H4 (cell line): Measurements from ENCODE around the gene RAD54L. TPM values are rescaled to one million over a fixed set of nuclear protein-coding genes. Genes with fewer than 3 reads are reported as not detected.
A peak's percentile ranks its signal among the peaks of the same experiment; 100 is the strongest.
"Not testable (repeated sequence)": the region's sequence is repeated elsewhere in the genome, so short reads cannot be mapped to it uniquely, and the experiment has no call there.

Source experiments
- DNase-seq: peaks from one replicate; pipeline ENCODE4 v3.0.0-alpha.2; 2015; ENCODE audit warnings: low spot score
- total RNA-seq: library from RNA; depleted of rRNA; stranded (reverse); fragments of >200 nt; shearing (Covaris generic); gene quantifications from 2 replicates; pipeline ENCODE4 v1.2.3, GENCODE V29; 2014

Gene RAD54L
- total RNA-seq, 1 experiment from 2014 or later, result 14.4 TPM

DNA sequence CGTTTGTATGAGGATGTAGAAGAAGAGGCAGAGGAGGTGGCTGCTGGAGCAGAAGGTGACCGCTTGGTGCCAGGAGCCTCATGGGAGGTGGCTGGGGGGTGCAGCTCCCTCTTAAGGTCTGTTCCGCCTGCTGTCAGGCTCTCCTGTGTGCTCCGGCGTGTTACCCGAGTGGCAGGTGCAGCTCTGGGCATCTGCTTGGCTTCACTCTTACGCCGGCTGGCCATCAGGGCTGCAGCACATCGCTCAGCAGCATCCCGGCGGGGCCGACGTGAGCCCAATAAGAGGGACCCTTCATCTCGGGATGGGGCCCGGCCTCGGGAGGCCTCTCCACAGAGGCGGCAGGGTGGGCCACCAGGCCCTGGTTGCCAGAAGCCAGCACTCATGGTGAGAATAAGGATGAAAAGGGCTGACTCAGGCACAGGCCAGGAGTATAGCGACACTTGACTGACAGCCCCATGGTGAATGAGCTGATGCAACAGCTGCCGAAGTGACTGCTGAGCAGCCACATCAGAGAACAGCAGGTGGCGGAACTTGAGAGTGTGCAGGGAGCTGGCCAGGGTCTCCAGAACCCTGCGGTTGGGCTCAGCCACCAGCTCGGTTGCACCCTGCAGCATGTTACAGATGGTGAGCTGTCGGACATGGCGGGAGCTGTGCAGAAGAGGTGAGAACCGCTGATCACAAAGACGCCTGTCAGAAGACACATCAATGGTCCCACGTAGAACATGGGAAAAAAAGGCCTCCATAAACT lies 38.3 kb downstream of the RAD54L start:
- no peak for DNase-seq

DNA sequence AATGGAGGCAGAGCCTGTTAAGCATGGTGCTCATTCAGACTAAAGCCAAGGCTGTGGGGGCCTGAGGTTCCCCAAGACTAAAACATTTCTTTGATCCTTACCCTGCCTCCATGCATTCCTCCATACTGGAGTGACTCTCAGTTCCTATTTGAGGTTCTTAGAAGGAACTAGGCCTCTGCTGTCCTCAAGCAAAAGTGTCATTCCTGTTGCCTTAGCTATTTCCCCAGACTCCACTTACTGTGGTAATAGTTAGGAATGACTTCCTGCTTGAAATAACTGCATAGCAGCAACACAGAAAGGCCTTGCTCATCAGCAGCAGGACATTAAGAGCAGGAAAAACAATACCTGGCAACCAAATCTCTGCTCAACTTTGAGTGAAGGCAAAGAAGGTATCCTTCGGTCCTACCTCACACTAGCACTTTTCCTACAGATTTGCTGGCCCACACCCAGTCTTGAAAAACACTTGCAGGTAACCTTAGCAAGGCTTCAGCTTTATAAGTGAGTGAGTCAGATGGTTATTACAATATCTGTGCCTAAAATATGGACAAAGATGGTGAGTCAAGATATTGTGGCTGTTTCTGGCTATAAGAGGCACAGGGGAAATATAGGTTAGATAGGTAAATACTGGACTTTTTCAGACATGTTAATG lies 41.0 kb downstream of the RAD54L start:
- DNase-seq, result no peak

DNA sequence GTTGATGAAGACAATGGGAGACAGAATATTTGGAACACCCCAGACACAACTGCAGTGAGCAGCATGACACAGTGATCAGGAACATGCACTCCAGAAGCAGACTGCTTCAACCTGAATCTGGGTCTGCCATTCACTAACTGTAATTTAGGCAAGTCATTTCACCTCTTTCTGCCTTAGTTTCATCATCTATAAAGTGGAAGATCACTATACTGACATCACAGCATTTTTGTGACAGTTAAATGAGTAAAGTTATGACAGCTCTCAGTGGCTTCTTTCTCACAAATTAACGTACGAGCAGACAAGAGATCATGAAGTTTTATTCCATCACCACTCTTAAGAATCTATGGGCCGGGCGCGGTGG lies 41.6 kb downstream of the RAD54L start:
- no peak for DNase-seq

DNA sequence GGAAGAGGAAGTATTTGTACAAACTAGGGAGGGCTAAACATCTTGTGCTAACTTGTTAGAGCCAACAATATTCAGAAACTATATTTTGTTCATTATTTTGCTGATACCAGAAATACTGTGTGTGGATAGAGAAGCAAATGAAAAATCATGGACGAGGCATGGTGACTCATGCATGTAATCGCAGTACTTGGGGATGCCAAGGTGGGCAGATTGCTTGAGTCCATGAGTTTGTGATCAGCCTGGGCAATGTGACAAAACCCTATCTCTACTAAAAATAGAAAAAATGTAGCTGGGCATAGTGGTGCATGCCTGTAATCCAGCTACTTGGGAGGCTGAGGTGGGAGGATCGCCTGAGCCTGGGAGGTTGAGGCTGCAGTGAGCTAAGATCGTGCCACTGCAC lies 42.4 kb downstream of the RAD54L start:
- DNase-seq, result no peak

DNA sequence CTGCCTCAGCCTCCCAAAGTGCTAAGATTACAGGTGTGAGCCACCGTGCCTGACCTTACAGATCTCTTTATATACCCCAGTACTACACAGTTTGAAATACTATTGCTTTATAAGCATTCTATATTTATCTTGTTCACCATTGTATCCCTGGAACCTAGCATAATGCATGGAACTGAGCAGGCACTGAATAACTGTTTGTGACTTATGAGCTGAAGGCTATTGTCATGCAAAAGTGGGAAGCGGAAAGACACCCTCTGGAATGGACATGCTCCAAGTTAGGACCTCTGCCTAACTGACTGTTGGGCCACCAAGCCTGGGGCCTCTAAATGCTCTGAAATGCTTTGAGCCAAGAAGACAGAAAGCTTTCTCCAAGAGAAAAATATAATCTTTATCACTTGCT lies 47.7 kb downstream of the RAD54L start:
- DNase-seq, result no peak

DNA sequence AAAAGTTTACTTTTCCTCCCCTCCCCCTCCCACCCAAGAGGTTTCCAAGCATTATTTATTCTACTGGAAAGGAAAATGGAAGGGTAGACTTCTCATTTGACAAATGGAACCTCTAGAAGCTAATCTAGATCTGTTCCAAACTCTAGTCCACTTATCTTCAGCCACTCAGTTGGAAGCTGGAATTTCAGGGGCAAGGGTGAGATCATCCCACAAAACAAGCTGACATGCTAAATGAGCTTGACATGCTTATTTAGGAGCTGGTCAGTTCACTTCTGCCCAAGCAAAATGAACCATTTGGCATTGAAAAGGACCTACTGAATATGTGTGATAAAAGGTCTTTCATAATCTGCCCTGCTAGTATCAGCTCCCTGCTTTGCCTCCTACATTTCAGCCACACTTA lies 50.8 kb downstream of the RAD54L start:
- DNase-seq, result no peak

DNA sequence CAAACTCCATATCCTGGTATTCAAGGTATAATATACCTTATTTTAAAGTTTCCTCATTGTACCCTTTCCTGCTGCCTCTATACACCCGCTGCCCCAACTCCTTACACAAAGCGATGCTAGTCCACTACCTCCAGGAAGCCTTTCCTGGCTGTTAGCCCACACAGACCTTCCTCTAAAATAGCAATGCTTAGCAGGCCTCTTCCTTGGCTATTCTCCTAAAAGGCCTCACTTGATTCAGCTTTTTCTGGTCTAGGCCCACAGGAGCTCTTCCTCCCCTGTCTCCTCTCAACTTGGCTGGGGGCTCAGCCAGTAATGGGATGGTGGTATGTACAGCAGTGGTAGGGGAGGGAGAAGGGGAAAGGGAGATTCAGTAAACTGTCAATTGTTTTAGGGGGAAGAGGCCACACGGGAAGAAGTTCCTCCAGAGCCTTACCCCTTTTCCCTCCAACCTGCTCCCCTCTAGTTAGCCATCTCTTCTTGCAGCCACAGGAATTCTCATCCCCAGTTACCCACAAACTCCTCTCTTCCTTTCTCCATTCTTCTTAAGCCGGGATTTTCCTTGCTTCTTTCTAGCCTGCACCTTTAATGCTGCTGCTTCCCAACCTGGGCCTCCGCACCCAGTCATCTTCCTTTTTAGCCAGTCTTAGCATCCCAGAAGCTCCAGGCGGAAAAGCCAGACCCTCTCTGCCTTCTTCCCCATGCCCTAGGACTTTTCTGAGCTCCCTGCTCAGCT lies 53.3 kb downstream of the RAD54L start:
- DNase-seq, result no peak

DNA sequence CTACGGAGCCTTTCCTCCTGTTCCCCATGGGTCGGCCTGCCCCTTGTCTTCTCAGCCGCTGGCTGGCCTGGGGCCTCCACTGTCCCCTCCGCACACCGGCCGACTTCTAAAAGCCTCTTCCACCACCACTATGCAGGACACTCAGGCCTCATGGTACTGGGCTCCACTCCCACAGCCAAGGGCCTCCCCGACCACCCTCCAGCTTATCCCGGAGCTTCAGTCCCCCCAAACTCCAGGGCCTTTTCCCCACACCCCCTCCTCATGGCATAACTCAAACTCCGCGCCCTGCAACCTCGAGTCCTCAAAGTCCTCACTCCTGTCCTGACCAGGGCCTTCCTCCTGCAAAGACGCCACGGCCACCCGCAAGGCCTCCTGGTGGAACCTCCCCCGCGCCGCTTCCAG lies 53.8 kb downstream of the RAD54L start:
- DNase-seq, result no peak

DNA sequence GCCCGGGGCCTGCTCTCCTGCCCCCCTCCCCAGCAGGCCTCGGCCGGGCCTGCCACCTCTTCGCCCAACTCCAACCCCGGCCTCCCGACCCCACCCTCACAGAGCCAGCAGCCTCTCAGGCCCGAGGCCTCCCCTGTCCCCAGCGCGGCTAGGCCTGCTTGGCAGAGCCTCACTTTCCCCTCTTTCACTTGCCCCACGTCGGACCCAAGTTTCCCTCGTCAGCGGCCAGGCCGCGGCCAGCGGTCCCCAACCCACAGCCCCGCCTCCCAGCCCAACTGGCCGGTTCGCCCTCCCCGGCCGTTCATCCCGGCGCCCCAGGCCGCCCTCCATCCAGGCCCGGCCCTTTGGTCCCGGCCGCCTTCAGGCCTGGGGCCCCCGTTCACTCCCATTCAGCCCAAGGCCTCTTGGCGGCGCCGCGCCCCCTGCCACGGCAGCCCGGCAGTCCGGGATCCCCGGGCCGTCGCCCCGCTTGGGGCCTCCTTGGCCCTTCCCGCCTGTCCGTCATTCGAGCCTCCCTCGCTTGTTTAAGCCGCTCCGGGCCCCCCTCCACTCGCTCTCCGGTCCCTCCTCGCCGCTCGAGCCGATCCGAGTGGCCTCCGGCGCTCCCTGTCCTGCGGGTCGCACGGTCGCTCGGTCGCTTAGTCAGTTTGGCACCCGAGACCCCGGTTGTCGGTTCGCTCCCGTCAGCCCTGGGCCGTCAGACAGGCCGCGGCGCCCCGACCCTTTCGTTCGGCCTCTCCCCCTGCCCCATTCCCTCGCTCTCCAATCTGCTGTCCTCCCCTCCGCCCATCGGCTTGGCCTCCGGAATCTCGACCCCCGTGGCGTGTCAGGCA lies 54.5 kb downstream of the RAD54L start:
- DNase-seq, result no peak

DNA sequence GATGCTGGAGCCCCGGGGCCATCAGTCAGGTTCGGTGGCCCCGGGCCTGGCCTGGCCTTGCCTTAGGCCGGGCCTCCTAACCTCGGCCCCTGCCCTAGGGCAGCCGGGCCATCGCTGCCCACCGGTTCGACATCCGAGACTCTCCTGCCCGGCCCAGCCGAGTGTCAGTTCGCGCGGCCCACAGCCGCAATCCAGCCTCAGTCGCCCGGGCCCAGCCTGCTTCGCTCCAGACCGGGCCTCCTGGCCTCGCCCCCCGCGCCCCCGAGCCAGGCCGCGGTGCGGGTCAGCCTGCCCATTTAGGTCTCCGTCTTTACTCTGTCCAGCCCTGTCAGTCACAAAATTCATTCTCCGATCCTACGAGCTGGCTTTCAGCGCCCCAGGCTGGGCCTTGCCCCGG lies 55.1 kb downstream of the RAD54L start:
- DNase-seq, result no peak

DNA sequence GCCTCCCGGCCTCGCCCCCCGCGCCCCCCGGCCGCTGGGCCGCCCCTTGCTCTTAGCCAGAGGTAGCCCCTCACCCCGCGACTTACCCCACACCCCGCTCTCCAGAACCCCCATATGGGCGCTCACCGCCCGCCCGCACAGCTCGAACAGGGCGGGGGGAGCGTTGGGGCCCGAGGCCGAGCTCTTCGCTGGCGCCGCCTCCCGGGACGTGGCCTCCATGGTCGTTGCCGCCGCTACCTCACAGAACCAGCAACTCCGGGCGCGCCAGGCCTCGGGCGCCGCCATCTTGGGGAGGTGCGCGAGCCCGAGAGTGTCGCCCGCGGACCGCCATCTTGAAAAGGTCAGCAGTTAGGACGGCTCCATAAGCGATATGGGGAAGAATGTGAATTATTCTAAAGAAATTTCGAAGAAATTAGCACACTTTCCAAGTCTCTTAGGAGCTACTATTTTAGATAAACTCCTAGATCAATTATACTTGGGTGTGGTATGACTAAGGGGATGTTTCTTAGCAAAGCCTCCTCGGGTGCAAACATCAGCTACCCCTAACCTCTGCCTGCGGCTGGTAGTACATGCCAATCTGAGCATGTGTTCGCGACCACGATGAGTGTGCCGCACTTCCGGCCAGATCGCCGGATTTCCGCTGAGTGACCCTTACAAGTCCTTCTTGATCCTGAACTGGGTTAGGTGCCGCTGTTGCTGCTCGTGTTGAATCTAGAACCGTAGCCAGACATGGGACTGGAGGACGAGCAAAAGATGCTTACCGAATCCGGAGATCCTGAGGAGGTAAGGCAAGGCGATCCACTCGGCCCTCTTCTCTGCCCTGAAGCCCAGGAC lies 55.7 kb downstream of the RAD54L start, which contains the start of the genes LRRC41 and UQCRH:
Gene LRRC41, minus strand, starts transcription at position 579 of the 834 bp plus-strand sequence. Its CDS starts 294 bp downstream, at position 285.
Gene UQCRH, plus strand, starts transcription at position 661 of the 834 bp plus-strand sequence. Its CDS starts 69 bp downstream, at position 730.
- DNase-seq, result peak; percentile 99

DNA sequence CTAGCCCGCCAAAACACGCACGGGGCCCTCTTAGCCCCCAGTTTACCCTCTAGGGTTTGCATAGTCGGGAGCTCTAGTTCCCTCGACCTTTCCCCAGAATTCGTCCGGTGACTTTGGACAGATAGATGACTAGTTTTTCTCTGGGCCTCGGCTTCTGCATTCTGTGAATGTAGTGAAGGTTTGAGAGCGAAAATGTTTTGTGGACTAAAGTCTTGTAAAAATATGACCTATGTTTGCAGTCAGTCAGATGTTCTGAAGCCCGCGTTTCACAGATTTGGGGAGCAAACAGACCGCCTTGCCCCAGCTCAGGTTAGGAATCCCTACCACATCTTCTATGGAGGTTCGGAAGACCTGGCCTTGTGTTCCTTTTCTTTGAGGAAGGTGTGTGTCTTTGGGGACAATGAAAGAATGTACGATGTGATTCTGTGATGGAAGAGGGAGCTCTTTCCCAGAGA lies 56.3 kb downstream of the RAD54L start:
- DNase-seq, result no peak

DNA sequence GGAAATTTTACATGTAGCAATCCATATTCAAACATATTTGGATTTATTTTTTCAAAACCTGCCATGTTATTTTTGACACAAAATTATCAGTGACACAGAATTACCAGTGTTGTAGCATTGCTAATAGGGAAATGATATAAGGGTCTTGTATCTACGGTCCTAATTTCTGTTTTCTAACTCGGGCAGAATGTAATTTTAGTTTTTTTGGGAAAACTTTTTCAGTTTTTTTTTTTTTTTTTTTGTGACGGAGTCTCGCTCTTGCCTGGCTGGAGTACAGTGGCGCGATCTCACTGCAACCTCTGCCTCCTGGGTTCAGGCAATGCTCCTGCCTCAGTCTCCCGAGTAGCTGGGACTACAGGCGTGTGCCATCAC lies 58.6 kb downstream of the RAD54L start:
- DNase-seq, result no peak

DNA sequence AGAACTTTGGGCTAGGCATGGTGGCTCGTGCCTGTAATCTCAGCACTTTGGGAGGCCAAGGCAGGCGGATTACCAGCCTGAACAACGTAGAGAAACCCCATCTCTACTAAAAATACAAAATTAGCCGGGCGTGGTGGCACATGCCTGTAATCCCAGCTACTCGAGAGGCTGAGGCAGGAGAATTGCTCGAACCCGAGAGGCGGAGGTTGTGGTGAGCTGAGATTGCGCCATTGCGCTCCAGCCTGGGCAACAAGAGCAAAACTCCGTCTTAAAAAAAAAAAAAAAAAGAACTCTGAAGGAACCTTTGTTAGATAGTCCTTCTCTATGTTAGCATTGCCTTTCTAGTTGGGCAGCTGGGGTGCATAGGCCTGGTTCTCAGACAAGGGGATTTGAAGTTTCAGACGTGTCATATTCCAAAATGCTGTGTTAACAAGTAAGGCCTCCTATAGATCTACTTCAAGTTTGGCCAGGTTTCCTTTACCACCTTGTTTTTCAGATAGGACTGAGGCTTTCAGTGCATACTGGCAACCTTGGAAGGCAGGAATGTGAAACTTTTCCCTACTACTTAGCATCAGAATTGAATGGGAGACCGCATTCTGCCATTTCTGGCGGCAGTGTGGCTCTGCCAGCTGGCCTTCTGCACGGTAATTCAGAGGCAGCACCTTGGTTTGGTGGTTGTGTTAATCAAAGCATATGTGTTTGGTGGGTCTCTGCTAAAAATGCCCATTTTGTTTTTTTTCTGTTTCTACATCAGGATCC lies 62.0 kb downstream of the RAD54L start:
- no peak for DNase-seq

DNA sequence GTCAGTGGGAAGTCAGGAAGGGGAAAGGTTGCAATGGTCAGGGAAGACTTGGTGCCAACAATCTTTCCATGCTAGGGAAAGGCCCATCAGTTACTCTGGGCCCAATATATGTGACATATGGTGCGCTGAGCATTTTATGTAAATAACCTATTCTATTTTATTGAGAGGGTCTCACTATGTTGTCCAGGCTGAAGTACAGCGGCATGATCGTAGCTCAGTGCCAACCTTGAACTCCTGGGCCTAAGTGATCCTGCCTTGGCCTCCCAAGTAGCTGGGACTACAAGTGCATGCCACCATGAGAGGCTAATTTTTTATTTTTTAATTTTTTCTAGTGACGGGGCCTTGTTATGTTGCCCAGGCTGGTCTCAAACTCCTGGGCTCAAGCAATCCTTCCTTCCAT lies 62.8 kb downstream of the RAD54L start:
- no peak for DNase-seq

DNA sequence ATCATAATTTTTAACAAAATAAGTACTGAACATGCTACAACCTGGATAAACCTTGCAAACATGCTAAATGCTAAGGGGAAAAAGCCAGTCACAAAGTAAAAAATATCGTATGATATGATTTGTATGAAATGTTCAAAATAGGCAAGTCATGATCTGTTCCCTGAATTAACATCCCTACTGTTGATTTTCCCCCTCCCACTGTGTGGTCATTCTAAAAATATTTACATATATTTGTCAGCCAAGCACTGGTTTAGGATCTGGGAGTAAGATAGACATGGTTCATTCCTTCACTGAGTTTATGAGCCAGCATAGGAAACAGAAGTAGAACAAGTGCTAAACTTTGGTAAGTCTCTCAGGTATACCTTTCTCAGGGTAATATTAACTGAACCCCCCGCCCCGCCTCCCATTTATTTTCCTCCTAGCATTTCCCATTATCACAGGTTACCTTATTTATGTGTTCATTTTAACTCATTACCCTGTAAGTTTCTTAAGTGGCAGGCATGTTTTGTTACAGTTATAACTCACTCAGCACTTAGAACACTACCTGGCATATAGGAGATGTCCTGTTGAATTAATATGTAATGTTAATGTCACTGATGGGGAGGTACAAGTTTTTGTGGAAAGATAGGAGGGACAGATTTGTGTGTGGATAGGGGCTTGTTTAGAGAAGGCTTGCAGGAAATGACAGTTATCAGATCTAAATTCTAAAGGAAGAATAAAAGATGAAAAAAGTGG lies 68.3 kb downstream of the RAD54L start:
- DNase-seq, result no peak

DNA sequence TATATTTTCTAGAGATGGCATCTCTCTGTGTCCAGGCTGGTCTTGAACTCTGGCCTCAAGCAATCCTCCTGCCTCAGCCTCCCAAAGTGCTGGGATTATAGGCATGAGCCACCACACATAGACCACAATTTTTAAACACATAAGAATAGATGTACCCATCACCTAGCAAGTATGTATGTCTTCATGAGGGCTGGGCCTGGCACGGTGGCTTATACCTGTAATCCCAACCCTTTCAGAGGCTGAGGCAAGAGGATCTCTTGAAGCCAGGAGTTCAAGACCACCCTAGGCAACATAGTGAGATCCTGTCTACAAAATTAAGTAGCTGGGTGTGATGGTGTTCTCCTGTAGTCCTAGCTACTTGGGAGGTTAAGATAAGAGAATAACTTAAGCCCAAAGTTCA lies 69.8 kb downstream of the RAD54L start:
- DNase-seq, result no peak

DNA sequence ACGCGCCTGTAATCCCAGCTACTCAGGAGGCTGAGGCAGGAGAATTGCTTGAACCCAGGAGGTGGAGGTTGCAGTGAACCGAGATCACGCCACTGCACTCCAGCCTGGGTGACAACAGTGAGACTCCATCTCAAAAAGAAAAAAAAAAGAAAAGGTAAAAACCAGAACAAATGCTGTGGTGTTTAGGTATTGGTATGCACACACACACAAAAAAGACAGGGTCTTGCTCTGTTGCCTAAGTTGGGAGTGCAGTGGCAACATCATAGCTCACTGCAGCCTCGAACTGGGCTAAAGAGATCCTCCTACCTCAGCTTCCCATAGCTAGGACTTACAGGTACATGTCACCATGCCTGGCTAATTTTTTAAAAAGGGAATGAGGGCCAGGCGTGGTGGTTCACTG lies 71.7 kb downstream of the RAD54L start:
- not testable (repeated sequence) for DNase-seq
